Neural crest cell (in vitro differentiated cells): Measurements from ENCODE around the gene HGFAC. TPM values are rescaled to one million over a fixed set of nuclear protein-coding genes. Genes with fewer than 3 reads are reported as not detected.
A peak's percentile ranks its signal among the peaks of the same experiment; 100 is the strongest.

Source experiments
- DNase-seq: peaks from one replicate; pipeline ENCODE4 v3.0.0; 2021; ENCODE audit warnings: low read depth, mixed read lengths, low spot score
- H3K27ac Mint-ChIP-seq: one replicate; pipeline ENCODE4 v1.8.0; 2021; ENCODE audit warnings: mild to moderate bottlenecking, mixed read lengths; ENCODE audit not compliant: unreplicated experiment
- H3K27me3 Mint-ChIP-seq: 2 replicates; pipeline ENCODE4 v1.8.0; 2021; ENCODE audit warnings: low read depth, mild to moderate bottlenecking, mixed read lengths
- H3K36me3 Mint-ChIP-seq: 2 replicates; pipeline ENCODE4 v1.8.0; 2021; ENCODE audit warnings: low read depth, mild to moderate bottlenecking, mixed read lengths
- H3K4me1 Mint-ChIP-seq: 2 replicates; pipeline ENCODE4 v1.8.0; 2021; ENCODE audit warnings: mixed read lengths
- H3K4me3 Mint-ChIP-seq: one replicate; pipeline ENCODE4 v1.8.0; 2021; ENCODE audit warnings: mild to moderate bottlenecking, mixed read lengths
- H3K9me3 Mint-ChIP-seq: 2 replicates; pipeline ENCODE4 v1.8.0; 2021; ENCODE audit warnings: mixed read lengths
- total RNA-seq: library from RNA; stranded (reverse); gene quantifications from 2 replicates; pipeline ENCODE4 v1.2.1, GENCODE V29; 2021
- TF ChIP-seq, protein P1 (sequence below): fragments of 200-600 bp; sonication (generic); conservative IDR thresholded peaks from 2 replicates; pipeline ENCODE4 v1.5.0; 2021; ENCODE audit warnings: antibody characterized with exemption, mild to moderate bottlenecking

The HGFAC gene
- total RNA-seq, 1 donor from 2014 or later: 1.6 TPM

DNA sequence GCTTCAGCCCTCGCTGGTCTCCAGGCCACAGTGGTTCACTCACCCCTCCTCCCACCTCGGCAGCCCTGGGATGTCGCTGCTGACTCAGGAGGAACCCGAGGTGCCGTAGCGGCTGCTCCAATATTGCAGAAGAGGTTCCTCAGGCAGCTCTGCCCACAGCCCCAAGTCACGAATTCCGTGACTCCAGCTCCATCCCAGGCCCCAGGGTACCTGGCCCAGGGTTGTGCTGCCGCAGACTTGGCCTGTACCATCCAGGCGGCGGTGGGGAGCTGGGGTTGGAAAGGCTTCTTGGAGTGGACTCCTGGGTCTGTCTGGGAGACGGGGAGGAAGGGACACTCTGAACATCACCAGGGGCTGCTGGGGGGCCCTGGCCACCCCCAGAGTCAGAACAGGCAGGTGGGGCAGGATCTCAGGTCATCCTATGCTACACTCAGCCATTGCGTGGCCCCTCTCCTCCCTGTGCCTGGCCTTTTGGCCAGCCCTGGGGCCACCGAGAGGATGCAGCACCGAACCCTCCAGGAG, 728 bp upstream of the HGFAC start:
- no peaks in the 10 kb centered on the region for H3K36me3 Mint-ChIP-seq
- DNase-seq: no peak

DNA sequence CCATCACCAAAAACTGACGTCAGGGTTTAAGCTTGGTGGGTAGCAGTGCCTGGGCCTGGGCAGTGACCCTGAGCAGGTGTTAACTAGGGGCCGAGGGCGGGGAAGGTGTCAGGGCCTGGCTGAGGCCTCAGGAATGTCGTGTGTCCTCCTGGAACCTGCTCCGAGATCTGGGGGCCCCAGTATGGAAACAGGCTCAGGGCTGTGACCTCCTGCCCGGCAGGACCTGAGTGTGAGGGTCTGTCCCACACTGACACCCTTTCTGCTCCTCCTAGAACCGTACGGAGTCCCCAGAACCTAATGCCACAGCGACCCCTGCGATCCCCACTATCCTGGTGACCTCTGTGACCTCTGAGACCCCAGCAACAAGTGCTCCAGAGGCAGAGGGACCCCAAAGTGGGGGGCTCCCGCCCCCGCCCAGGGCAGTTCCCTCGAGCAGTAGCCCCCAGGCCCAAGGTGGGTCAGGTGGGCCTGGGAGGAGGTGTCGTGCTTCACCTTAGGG, 741 bp downstream of the HGFAC start:
- Mint-ChIP-seq H3K4me1 (no peaks in the 10 kb centered on the region), H3K9me3 (no peaks in the 10 kb centered on the region), H3K27me3 (no peaks in the 10 kb centered on the region), H3K4me3 (no peak overlapping the region), H3K36me3 (no peaks in the 10 kb centered on the region), H3K27ac (no peak overlapping the region)
- DNase-seq: no peak
- TF ChIP-seq, protein P1, sequence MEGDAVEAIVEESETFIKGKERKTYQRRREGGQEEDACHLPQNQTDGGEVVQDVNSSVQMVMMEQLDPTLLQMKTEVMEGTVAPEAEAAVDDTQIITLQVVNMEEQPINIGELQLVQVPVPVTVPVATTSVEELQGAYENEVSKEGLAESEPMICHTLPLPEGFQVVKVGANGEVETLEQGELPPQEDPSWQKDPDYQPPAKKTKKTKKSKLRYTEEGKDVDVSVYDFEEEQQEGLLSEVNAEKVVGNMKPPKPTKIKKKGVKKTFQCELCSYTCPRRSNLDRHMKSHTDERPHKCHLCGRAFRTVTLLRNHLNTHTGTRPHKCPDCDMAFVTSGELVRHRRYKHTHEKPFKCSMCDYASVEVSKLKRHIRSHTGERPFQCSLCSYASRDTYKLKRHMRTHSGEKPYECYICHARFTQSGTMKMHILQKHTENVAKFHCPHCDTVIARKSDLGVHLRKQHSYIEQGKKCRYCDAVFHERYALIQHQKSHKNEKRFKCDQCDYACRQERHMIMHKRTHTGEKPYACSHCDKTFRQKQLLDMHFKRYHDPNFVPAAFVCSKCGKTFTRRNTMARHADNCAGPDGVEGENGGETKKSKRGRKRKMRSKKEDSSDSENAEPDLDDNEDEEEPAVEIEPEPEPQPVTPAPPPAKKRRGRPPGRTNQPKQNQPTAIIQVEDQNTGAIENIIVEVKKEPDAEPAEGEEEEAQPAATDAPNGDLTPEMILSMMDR: no peak

More for the DNA sequence above, 728 bp upstream of the HGFAC start:
- H3K4me1 Mint-ChIP-seq: no peaks in the 10 kb centered on the region
- no peak overlapping the region for H3K27ac Mint-ChIP-seq
- no peaks in the 10 kb centered on the region for H3K9me3 Mint-ChIP-seq
- H3K4me3 Mint-ChIP-seq: no peak overlapping the region
- H3K27me3 Mint-ChIP-seq: no peaks in the 10 kb centered on the region
- TF ChIP-seq, protein P1: no peak

DNA sequence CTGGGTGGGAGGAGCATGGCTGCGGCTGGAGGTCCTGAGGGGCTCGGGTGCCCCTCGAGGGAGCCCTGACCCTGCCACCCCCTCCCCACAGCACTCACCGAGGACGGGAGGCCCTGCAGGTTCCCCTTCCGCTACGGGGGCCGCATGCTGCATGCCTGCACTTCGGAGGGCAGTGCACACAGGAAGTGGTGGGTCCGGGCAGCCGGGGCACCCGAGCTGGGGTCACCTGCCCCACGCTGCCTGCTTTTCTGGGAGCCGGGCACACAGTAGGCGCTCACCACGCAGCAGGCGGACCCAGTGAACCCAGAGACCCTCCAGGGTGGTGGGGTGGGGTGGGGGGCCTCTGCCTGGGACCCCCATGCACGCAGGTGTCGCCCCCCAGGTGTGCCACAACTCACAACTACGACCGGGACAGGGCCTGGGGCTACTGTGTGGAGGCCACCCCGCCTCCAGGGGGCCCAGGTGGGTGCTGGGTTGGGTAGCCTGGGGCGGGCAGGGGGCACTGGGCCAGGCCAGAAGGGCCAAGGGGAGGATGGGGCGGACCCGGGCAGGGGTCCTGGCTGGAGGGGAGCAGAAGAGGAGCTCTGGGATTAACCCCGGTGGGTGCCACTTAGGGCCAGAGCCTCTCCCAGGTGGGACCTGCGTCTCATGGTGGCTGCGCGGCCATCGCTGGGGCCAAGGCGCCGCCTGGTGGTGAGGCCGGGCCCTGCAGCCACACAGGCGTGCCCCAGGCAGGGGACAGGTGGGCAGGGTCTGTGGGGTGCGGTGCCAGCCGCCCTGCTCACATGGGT, 1.4 kb downstream of the HGFAC start:
- TF ChIP-seq, protein P1: peak; percentile 95
- Mint-ChIP-seq H3K4me3 (no peak overlapping the region), H3K36me3 (no peaks in the 10 kb centered on the region), H3K9me3 (no peaks in the 10 kb centered on the region), H3K27ac (no peak overlapping the region), H3K4me1 (no peaks in the 10 kb centered on the region), H3K27me3 (no peaks in the 10 kb centered on the region)
- peak; percentile 61 for DNase-seq

DNA sequence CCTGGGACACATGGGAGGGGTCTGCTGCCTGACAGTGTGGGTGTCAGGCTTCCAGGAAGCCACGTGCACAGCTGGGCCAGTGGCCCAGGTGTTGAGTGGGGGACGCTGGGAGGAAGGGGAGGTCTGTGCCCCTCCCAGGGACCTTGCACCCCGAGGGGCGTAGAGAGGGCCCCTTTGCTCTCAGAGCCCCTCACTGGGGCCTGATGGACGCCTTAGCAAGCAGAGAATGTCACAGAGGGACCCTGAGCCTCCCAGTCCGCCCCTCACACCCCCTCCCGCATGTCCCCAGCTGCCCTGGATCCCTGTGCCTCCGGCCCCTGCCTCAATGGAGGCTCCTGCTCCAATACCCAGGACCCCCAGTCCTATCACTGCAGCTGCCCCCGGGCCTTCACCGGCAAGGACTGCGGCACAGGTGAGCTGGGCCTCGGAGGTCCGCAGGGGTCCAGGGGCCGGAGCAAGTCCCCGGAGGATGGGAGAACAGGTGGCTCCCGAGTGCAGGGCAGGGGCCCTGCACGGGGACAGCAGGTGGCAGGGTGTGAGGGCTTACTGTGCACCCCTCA, 2.1 kb downstream of the HGFAC start:
- no peak overlapping the region for H3K4me3 Mint-ChIP-seq
- H3K36me3 Mint-ChIP-seq: no peaks in the 10 kb centered on the region
- H3K27ac Mint-ChIP-seq: no peak overlapping the region
- no peaks in the 10 kb centered on the region for H3K27me3 Mint-ChIP-seq
- no peaks in the 10 kb centered on the region for H3K9me3 Mint-ChIP-seq
- no peaks in the 10 kb centered on the region for H3K4me1 Mint-ChIP-seq
- TF ChIP-seq, protein P1: no peak
- no peak for DNase-seq

DNA sequence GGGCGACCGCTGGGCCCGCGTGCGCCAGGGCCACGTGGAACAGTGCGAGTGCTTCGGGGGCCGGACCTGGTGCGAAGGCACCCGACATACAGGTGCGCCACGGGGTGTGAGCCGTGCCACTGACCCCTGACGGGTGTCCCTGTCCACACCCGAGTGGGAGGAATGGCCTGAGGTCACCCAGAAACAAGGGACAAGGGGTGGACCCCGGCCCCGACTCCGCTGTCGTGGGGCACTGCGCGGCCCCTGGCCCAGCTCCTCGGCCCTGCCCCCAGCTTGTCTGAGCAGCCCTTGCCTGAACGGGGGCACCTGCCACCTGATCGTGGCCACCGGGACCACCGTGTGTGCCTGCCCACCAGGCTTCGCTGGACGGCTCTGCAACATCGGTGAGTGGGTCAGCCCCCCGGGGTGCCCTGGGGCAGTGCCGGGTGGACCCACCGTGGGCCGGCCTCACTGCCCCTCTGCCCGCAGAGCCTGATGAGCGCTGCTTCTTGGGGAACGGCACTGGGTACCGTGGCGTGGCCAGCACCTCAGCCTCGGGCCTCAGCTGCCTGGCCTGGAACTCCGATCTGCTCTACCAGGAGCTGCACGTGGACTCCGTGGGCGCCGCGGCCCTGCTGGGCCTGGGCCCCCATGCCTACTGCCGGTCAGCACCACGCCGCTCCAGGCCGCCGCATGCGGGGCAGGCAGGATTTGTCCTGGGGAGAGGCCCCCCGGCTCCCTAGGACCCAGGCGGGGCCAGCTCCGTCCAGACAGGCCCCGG, 2.8 kb downstream of the HGFAC start:
- Mint-ChIP-seq H3K27me3 (no peaks in the 10 kb centered on the region), H3K4me3 (no peak overlapping the region), H3K9me3 (no peaks in the 10 kb centered on the region), H3K27ac (no peak overlapping the region), H3K36me3 (no peaks in the 10 kb centered on the region), H3K4me1 (no peaks in the 10 kb centered on the region)
- TF ChIP-seq, protein P1: no peak
- no peak for DNase-seq
